HG03045 (cell line): ENCODE data around the gene CCDC97.
"Not testable (repeated sequence)": the region's sequence is repeated elsewhere in the genome, so short reads cannot be mapped to it uniquely, and the experiment has no call there.

ENCODE experiments used
- ATAC-seq: cut with Tn5 transposase; IDR thresholded peaks from one replicate; pipeline ENCODE4 v1.9.1; 2021; ENCODE audit warnings: mild to moderate bottlenecking, moderate library complexity; ENCODE audit not compliant: unreplicated experiment

Gene CCDC97

DNA sequence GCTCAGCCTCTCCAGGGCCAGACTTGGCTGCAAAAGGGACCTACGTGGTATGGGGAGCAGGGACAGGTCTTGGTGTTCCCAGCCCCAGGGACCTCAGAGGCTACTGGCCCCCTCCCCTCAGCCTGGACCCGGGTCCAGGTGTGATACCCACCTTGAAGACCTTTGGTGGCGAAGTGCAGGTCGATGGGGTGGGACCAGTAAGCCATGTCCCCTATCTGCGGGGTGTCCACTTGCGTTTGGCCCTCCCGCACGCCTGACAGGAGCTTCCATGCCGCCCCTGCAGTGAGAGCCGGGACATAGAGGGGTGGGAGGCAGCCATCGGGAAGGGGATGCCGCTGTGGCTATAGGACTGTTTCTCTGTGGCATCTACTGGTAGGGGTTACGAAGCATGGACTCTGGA lies 47.8 kb downstream of the CCDC97 start:
- no peak for ATAC-seq

DNA sequence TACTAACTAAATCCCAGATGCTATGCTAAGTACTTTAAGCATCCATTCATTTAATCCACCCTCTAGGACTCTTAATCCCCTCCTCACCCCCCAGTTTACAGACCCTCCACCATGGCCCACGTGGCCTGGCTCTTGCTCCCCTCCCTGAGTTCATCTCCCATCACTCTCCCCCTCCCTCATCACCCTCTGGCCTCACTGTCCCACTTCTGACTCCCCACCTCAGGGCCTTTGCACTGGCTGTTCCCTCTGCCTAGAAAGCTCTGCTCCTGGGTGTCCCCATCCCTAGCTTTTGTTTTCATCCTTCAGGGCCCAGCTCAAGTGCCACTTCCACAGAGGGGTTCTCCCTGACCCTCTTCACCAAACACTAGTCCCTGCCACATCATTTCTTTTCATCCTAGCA lies 49.8 kb downstream of the CCDC97 start:
- ATAC-seq = no peak

DNA sequence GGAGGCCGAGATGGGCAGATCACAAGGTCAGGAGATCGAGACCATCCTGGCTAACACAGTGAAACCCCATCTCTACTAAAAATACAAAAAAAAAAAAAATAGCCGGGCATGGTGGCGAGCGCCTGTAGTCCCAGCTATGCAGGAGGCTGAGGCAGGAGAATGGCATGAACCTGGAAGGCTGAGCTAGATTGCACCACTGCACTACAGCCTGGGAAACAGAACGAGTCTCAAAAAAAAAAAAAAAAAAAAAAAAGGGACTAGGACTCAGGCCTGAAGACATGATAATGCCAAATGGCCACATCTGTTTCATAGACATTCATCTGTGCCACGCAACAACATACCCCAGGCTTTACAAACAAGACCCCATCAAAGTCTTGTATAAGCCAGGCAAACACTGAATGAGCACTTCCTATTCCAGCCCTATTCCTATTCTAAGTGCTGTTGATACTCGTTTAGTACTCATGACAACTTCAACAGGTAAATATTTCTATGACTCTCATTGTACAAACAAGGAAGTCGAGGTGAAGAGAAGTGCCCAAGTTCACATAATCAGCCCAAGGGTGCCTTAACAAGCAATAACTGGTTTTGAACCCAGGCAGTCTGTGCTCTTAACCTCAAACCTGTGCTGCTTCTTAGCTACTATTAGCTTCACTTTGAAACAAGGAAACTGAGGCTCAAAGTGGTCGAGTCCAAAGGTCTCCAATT lies 52.3 kb downstream of the CCDC97 start:
- ATAC-seq = no peak

DNA sequence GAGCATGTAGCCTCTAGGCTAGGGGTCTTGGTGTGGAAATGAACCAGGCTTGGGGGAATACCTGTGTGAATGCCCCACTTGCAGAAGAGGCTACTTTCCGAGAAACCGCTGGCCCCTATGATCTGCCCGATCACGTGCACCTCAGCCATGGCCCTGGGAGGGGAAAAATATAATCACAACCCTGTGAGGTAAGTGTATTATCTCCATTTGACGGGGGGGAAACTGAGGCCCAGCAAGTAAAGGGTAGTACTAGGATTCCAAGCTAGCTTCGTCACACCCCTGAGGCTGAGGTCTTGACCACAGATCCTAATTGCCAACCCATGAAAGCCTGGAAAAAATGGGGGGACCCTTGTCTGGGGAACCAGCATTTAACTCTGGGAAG lies 53.4 kb downstream of the CCDC97 start:
- no peak for ATAC-seq

DNA sequence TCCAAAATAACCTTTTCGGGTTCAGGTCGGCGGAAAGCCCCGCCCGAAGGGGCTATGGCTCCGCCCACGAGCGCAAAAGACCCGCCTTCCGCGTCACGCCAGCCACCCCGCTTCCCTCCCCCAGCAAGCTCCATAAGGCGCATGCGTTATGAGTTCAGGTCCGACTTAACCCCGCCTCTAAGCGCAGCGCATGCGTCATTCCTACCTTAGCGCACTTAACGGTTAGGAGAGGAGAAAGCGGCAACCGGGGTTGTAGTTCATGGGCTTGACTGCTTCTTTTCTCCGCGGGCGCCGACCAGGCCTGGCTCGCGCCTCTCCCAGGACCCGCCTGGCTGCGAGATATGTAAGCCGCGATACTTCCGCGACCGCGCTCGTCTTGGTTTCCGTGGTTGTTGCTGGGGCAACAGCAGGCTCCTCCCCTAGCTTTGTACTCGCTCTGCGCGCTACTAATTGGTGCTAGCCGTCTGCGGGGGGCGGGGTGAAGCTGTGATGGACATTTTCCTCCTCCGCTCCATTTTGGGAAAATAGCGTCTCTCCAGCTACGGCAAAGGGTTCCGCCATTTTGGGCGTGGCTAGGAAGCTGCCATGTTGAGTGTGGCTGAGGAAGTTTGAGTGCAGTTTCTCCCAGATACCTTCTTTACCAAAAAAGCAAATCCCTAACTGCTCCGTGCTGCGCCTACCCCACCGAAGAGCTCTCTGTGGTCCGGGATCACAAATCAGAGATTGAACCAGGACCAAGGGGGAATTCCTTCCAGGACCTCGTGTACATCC lies 54.0 kb downstream of the CCDC97 start, which contains the start of gene B9D2:
B9D2 (minus strand) TSS at position 397 of the 771 bp plus-strand sequence. CDS start 630 bp downstream, outside the sequence.
- peak; percentile 90 for ATAC-seq

DNA sequence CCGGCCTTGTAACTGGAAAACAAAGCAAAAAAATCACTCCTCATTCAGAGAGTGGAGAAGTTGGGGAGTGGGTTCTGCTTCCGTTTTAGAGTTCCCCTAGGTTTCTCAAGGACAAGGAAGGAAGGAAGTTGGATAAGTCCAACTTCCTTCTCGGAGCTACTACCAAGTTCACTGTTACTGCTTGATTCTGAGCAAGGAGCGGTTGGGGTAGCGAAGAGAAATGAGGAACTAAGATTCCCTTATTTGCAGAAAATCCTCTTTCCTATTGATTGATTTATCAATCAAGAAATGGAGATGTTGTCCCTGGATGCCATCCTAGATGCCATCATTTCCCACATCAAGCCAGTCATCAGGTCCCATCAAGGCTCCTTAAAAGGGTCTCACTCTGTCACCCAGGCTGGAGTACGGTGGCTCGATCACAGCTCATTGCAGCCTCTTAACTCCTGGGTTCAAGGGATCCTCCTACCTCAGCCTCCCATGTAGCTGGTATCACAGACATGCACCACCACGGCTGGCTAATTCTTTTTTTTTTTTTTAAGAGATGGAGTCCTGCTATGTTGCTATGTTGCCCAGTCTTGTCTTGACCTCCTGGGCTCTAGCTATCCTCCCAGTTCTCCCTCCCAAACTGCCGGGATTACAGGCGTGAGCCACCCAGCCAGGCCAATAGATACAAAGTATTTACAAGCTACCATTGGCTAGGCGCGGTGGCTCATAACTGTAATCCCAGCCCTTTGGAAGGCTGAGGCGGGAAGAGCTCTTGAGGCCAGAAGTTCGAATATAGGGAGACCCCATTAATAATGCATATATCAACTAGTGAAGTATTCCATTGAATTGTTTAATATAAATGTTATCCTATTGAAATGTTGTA lies 54.8 kb downstream of the CCDC97 start:
- no peak for ATAC-seq

DNA sequence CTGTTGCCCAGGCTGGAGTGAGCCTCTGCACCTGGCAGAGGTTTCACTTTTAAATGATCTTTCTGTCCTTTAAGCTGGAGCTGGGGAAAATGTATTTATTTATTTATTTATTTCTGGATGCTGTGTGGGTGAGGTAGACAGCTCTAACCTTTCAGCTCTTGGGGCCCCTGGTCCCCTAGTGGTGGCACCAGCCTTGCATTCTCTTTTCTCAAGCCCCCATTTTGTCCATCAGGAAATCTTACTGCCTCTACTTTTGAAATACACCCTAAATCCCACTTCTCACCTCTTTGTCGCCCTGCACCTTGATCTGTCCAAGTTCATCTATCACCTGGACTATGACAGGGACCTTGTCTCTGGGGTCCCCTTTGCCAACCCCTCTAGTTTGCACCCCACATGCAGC lies 56.1 kb downstream of the CCDC97 start:
- ATAC-seq = no peak

DNA sequence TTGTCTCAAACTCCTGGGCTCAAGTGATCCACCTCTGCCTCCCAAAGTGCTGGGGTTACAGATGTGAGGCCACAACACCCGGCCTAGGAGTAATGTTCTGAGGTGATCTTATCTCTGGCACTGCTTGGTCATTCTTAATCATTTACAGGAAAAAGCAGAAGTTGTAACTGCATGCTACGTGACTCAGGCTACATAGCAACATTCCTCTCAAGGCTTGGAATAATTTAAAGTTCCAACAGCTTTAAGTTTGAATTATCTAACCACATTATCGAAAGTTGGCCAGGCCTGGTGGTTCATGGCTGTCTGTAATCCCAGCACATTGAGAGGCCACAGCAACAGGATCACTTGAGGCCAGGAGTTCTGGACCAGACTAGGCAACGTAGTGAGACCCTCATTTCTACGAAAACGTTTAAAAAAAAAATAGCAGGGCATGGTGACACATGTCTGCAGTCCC lies 57.9 kb downstream of the CCDC97 start:
- ATAC-seq = no peak

DNA sequence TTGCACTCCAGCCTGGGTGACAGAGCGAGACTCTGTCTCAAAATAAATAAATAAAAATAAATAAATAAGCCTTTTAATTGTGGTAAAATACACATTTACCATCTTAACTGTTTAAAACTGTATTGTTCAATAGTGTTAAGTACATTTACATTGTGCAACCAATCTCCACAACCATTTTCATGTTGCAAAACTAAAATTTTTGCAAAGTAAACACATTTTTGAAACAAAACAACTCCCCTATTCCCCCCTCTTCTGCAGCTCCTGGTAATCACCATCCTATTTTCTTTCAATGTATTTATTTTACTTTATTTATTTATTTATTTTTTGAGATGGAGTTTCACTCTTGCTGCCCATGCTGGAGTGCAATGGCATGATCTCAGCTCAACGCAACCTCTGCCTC lies 59.8 kb downstream of the CCDC97 start:
- ATAC-seq = no peak

DNA sequence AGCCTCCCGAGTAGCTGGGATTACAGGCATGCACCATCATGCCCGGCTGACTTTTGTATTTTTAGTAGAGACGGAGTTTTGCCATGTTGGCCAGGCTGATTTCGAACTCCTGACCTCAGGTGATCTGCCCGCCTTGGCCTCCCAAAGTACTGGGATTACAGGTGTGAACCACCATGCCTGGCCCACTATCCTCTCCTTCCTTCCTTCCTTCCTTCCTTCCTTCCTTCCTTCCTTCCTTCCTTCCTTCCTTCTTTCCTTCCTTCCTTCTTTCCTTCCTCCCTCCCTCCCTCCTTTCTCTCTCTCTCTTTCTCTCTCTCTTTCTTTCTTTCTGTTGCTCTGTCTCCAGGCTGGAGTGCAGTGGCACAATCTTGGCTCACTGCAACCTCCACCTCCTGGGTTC lies 61.1 kb downstream of the CCDC97 start:
- not testable (repeated sequence) for ATAC-seq

DNA sequence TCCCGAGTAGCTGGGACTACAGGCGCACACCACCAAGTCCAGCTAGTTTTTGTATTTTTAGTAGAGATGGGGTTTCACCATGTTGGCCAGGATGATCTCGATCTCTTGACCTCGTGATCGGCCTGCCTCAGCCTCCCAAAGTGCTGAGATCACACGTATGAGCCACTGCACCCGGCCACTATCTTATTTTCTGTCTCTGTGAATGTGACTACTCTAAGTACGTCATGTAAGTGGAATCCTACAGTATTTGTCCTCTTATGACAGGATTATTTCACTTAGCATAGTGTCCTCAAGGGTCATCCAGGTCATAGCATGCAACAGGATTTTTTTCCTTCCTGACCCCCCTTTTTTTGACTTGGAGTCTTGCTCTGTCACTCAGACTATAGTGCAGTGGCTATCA lies 61.6 kb downstream of the CCDC97 start:
- ATAC-seq = no peak

DNA sequence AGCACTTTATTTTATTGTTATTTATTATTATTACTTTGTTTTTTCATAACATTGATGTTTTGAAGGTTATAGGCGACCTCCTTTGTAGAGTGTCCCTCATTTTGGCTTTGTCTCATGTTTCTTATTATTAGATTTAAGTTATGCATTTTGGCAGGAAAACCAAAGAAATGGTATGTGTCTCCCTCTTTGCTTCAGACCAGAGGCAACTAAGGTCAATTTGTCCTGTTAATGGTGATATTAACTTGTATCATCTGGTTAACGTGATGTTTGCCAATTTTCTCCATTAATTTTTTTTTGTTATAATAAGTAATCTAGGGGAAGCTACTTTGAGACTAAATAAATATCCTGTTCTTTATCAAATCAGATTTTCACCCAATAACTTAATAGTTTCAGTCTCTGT lies 62.5 kb downstream of the CCDC97 start:
- no peak for ATAC-seq

DNA sequence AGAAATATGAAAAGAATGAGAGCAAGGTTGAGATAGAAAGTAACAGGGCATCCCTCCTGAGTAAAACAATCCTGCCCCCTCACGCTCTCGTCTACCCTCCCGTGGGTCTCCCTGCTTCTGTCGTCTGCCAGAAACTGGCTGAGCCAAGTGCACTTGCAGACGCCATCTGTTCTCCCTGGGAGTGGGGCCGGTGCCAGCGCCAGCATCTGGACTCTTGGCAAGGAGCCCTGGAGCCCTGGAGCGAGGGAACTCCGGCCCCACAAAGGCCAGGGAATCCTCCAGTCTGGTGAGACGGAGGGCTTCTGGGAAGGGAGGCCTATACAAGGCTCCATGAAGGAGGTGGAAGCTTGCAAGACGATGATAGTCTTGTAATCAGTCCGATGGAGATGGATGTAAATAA lies 64.0 kb downstream of the CCDC97 start:
- no peak for ATAC-seq
